Measurements from ENCODE around the gene IL16.

IL16 gene

DNA sequence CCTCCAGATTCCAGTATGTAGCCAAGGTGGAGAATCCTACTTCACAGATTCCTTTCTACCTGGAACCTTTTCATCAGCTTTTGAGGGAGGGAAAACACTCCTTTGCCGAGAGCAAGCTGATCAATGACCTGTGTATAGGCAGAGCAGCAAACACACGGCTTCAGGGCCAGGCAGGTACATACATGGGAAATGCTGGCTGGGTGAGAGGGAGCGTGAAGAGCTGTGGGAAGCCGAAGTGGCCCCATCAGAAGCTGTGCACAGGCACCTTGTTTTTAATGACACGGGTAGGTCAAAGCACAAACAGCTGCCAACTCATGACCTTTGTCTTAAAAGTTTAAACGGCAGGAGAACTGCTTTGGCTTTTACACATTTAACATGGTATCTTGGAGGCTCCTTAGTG, 101.9 kb downstream of the IL16 start:
- no peak for DNase-seq (ENCODE audit: low read depth in 1 of 2, low spot score in 1 of 2)
- TF ChIP-seq SPI1 (IDR thresholded peaks at IDR 0.05; ENCODE audit: borderline replicate concordance, low read depth) (no peak), POLR2AphosphoS5 (IDR thresholded peaks at IDR 0.05; ENCODE audit: low read depth) (no peak), REST (IDR thresholded peaks at IDR 0.05; ENCODE audit: insufficient replicate concordance, low read depth) (no peak), GABPA (IDR thresholded peaks at IDR 0.05; ENCODE audit: low read depth) (no peak), CTCF (IDR thresholded peaks at IDR 0.05; ENCODE audit: insufficient read depth, low read length) (no peak)
- Histone ChIP-seq H3K4me3 (replicated peaks; ENCODE audit: insufficient read depth, low read length) (no peak overlapping the region; the same call in 1 of the 2 replicates), H3K27me3 (ENCODE audit: insufficient read depth, poor library complexity, severe bottlenecking) (no peaks in the 10 kb centered on the region), H3K27ac (replicated peaks) (peak overlapping the region; percentile 78)

GRCh38 chr15:81299156-81299555, 102.5 kb downstream of the IL16 start:
- TF ChIP-seq GABPA (IDR thresholded peaks at IDR 0.05; ENCODE audit: low read depth), result no peak
- no peak for TF ChIP-seq REST (IDR thresholded peaks at IDR 0.05; ENCODE audit: insufficient replicate concordance, low read depth)
- TF ChIP-seq CTCF (IDR thresholded peaks at IDR 0.05; ENCODE audit: insufficient read depth, low read length), result no peak
- no peak for TF ChIP-seq POLR2AphosphoS5 (IDR thresholded peaks at IDR 0.05; ENCODE audit: low read depth)
- TF ChIP-seq SPI1 (IDR thresholded peaks at IDR 0.05; ENCODE audit: borderline replicate concordance, low read depth), result no peak
- H3K27me3 ChIP-seq (ENCODE audit: insufficient read depth, poor library complexity, severe bottlenecking), result no peaks in the 10 kb centered on the region
- DNase-seq (ENCODE audit: low read depth in 1 of 2, low spot score in 1 of 2), result no peak
- H3K4me3 ChIP-seq (replicated peaks; ENCODE audit: insufficient read depth, low read length), result no peak overlapping the region
- H3K27ac ChIP-seq (replicated peaks), result no peak overlapping the region

DNA sequence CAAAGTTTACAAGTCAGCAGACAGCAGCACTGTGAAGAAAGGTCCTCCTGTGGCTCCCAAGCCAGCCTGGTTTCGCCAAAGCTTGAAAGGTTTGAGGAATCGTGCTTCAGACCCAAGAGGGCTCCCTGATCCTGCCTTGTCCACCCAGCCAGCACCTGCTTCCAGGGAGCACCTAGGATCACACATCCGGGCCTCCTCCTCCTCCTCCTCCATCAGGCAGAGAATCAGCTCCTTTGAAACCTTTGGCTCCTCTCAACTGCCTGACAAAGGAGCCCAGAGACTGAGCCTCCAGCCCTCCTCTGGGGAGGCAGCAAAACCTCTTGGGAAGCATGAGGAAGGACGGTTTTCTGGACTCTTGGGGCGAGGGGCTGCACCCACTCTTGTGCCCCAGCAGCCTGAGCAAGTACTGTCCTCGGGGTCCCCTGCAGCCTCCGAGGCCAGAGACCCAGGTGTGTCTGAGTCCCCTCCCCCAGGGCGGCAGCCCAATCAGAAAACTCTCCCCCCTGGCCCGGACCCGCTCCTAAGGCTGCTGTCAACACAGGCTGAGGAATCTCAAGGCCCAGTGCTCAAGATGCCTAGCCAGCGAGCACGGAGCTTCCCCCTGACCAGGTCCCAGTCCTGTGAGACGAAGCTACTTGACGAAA, 103.1 kb downstream of the IL16 start:
- Histone ChIP-seq H3K27ac (replicated peaks) (no peak overlapping the region), H3K27me3 (ENCODE audit: insufficient read depth, poor library complexity, severe bottlenecking) (no peaks in the 10 kb centered on the region), H3K4me3 (replicated peaks; ENCODE audit: insufficient read depth, low read length) (no peak overlapping the region)
- no peak for DNase-seq (ENCODE audit: low read depth in 1 of 2, low spot score in 1 of 2)
- TF ChIP-seq GABPA (IDR thresholded peaks at IDR 0.05; ENCODE audit: low read depth), result no peak
- no peak for TF ChIP-seq CTCF (IDR thresholded peaks at IDR 0.05; ENCODE audit: insufficient read depth, low read length)
- no peak for TF ChIP-seq SPI1 (IDR thresholded peaks at IDR 0.05; ENCODE audit: borderline replicate concordance, low read depth)
- no peak for TF ChIP-seq POLR2AphosphoS5 (IDR thresholded peaks at IDR 0.05; ENCODE audit: low read depth)
- no peak for TF ChIP-seq REST (IDR thresholded peaks at IDR 0.05; ENCODE audit: insufficient replicate concordance, low read depth)

Measured in HL-60 (cell line).